ENCODE data around the gene PLEKHG5.
"Not testable (repeated sequence)": the region's sequence is repeated elsewhere in the genome, so short reads cannot be mapped to it uniquely, and the experiment has no call there.

Gene PLEKHG5

DNA sequence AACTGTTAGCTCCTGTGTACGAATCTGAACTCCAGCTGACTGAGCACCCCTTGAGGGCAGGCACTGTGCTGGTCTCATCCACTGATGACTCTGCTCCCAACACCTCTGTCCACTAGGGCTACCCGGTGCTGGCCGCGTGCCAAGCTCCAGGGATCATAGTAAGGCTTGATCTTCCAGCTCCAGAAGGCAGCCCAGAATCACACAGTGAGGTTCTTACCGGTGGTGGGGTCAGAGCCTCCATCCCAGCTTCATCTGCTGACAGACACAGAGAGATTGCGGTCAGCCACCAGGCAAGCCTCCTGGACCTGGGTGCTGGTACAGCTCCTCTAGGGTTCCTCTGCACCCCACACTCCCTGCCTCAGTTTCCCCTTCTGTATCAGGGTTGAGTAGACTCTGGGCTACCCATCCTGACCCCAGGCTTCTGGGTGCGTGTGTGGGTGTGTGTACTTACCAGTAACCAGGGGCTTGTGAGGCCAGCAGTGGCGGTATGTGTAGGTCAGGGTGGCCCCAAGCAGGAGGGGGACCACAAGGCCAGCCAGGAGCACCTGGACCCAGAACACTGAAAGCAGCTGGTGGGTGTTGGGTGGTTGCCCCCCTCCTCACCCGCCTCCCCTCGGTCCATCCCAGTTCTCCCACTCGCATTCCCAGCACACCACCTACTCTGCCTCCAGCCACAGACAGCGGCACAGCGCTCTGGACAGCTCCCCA is 28.9 kb downstream of the PLEKHG5 start:
- DNase-seq (ENCODE audit: low read depth, low spot score), result no peak

DNA sequence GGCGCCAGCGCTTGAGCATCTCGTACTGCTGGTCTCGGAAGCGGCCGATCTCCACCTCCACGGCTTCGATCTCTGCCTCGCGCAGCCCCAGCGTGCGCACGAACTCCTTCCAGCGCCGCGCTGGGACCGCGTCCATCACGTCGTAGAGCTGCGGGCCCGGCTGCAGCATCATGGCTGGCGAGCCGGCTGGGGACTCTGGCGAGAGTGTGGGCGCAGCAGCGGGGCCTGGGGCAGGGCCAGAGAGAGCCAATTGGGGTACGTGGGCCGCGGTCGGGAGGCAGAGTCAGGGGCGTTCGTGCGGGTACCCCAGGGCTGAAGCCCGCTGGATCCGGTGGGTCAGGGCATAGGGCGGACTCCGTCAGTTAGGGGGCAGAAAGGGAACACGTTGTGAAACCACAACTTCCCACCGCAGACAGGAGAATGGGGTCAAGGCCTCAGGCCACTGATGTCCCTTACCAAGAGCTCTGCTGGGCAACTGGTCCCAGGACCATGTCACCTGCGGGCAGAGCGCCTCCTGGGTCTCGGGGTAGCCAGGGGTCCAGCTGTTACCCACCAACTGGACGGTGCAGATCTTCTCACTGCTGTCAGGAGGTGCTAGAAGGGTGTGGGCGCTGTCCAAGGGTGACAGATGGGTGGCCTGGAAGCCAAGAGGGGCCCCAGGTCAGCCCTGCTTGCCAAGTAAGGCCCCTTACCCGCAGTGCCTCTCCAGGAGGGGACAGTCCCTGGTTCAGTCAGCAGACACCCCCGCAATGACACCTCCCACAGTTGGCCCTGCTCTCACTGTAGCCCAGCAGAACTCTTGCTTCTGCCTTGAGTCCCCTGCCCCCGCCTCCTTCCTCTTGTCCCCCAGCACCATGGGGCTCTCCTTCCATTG is 29.7 kb downstream of the PLEKHG5 start:
- DNase-seq (ENCODE audit: low read depth, low spot score), result peak; percentile 41

DNA sequence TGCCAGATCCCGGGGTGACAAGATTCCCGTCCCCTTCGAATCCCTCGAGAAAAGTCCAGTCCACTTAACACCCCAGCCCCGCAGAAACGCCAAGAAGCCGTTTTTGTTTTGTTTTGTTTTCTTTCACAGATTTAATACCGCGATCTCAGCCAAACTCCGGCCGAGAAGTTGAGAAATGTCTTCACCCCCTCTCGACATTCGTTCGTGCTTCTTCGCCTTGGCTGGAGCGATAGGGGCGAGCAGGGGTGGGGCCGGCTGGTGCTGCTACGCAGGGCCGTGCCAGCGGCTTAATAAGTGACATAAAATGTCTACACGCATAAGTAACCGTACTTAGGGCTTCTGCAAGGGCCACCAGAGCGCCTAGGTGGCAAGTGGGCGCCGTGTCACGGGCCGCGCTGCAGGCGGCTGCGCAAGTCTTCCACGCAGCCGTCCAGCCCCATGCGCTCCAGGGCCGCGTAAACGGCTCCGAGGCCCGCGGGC is 30.4 kb downstream of the PLEKHG5 start:
- DNase-seq (ENCODE audit: low read depth, low spot score), result peak; percentile 28

DNA sequence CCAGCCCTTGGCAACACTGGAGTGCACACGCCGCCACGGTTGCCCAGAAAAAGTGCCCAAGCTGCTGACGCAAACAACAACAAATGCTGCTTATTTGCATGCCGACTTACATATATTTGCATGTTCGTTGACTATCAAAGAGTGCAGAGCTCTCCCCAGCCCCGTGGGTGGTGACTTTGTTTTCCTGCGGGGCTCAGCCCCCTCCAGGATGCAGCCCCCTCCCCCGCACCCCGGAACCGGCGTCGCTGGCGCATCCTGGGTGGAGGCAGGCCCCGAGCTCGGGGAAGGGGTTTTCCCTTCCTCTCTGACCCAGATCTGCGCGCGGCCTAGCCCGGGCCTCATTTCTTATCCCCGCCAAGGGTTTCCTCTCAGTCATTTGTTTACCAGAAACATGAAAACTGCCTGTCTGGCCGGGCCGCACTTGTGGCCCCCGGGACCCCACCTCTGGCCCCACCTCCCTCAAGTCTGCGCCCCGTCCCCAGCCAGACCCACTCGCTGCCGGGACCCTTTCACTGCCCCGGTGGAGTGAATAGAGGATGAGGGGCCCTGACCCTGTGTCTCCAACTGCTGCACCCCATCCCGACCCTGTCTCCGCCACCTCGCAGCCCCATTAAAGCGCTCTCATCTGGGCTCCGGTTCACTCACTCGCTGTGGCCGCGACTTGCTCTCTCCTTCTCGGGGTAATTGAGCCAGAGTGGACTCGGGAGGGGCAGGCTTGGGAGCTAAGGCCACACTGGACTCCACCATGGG is 31.0 kb downstream of the PLEKHG5 start:
- DNase-seq (ENCODE audit: low read depth, low spot score), result no peak

DNA sequence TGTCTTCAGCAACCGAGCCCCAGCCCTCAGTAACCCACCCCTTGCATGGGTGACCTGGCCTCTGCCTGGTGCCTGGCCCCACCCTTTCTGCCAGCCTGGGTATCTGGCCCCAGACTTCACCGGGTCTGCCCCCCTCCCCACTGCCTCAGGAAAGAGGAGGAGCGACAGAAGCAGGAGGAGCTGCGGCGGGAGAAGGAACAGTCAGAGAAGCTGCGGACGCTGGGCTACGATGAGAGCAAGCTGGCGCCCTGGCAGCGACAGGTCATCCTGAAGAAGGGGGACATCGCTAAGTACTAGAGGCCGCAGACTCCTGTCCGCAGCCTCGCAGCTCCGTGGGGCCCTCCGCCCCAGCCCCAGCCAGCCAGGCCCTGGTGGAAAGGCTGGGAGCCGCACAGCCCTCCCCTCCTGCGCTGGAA is 31.6 kb downstream of the PLEKHG5 start:
- DNase-seq (ENCODE audit: low read depth, low spot score), result peak; percentile 36

DNA sequence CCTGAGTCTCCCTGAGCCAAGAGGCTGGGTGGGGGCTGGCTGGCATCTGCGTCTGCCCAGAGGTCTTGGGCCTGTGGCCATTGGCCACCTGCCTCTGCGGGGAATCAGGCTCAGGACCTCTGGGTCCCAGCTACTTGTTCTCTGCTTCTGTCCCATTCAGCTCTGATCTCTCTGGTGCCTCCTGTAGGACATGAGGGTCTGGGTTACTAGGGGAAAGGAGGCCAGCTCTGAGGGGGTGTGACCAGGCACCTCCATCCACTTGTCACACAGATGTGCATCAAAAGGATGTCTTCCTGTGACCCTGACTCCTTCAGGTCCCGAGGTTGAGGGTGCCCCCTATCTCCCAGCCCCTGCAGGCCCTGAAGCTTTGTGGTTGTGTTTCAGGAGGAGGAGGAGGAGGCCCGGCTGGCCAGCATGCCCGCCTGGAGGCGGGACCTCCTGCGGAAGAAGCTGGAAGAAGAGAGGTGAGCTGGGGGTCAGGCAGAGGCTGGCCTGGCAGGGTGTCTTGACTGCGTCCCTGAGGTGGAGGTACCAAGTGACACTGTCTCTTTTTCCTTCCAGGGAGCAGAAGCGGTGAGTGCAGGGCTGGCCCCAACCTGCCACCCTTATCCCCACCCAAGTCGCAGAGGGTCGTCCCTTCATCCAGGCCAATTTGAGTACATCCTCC is 34.5 kb downstream of the PLEKHG5 start:
- no peak for DNase-seq (ENCODE audit: low read depth, low spot score)

DNA sequence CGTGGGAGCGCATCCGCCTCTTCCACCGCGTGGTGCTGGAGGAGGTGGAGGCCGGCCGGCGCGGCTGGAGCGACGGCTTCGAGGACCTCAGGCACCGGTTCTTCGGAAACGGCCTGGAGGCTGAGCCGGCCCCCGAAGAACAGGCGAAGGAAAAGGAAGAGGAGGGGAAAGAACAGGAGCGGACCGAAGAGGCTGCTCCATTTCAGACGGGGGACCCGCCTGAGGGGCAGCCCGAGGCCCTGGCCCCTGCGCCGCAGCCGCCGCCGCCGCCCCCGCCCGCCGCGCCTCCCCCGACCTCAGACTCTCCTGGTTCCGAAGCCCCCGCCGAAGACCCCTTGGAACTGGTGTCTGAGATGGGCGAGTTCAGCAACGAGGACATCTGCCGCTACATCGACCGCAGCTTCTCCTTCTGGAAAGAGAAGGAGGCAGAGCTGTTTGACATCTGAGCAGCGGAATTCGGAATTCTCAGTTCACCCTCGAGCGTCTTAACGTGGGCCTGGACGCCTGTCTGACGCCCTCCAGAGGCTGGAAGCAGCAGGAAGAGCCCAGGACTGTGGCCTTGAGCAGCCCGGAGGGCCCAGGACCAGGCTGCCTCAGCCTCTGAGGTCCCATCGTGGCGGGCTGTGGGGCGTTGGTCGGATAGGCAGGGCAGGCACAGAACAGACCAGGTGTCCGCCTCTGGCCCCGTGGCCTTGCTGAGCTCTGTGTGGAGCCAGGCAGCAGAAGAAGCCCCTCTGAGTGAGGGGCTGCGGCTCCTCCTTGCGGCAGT is 35.5 kb downstream of the PLEKHG5 start:
- peak; percentile 77 for DNase-seq (ENCODE audit: low read depth, low spot score)

DNA sequence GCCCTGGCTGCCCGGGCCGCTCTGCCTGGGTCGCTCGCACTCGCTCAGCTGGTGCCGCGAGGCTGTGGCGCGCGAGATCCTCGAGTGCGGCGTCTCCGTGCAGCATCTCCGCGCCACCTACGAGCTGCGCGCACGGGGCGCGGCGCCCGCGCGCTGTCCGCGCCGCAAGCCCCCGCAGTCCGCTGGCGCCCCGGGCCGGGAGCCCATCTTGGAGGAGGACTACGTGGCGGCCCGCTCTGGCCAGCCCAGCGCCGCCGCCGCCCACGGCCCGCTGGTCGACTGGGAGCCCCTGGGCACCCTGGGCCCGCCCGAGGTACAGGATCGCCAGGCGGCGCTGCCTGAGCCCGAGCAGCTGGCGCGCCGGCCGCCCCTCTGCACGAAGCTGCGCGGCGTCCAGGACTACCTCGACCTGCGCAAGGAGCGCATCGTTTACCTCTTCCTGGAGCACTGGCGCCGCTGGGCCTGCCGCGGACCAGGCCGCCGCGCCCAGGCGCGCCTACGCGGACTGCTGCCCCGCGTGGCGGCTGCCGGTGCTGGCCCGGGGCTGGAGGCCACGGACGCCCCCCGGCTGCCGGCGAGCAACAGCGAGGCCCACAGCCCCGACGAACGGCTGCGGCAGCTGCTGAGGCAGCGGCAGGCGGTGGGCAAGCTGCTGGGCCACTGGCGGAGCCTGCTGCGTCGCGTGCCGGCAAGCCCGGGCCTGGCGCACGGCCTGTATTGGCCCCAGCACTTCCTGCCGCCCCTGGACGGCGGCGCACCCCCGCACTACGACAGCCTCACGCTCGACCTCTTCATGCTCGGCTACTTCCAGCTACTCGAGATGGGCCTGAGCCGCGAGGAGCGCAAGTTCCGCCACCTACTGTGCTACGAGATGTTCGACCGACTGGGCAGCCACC is 36.4 kb downstream of the PLEKHG5 start:
- DNase-seq (ENCODE audit: low read depth, low spot score), result peak; percentile 66

DNA sequence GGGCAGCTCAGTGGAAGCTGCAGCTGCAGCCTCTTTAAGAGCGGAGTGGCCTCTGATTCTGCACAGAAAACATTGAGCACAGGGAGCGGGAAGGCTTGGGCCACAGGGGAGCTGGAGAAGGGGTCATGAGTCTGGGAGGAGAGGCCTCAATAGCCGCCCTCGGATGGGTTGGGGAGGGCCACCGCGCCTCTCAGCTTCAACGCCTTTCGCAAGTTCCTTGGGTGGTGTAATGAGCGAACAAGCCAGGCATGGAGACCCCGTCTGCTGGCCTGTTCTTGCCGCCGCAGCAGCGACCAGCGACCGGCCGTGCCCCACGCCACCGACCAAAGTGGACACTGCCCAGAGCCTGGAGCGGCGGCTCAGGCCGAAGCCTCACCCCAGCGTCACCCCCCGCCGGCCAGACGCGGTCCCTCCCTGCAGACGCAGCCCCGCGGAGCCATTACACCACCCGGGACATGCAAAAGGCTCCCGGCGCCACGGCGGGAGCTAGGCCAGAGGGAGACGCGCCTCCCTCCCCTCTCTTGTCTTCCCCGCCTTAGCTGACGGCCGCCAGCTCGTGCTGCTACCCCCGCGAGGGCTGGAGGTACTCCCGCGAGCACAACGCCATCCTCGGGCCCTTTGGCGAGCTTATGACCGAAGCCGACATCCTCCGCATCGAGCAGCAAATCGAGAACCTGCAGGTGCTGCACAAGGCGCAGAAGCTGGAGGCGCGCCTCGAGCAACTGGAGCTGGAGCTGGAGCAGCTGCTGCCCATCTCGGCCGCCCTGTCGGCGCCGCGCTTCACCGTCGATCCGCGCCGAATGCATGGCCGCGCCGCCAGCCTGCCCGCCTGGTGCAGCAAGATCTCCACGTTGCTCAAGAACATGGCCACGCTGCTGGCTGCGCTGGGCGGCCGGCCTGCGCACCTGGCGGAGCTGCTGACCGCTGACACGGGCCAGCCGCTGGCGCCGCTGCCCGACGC is 37.3 kb downstream of the PLEKHG5 start:
- peak; percentile 56 for DNase-seq (ENCODE audit: low read depth, low spot score)

DNA sequence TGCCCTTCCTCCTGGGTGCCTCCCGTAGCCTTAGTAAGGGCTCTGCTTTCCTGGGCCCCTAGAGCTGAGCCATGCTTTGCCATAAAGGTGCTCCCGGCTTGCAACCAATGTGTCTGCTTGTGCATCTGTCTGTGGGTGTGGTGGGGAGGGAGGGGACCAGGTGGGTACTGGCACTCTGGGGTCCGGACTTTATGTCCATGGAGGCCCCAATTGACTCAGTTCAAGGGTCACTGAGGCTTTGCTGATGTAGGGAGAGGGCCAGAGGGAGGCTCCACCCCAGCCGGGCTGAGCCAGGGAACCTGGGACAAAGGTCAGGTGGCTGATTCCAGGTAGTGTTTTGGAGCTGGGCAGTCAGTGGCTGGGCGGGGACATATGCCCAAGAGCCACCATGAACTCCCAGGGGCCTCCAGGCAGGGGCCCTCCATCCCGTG is 40.5 kb downstream of the PLEKHG5 start:
- no peak for DNase-seq (ENCODE audit: low read depth, low spot score)

DNA sequence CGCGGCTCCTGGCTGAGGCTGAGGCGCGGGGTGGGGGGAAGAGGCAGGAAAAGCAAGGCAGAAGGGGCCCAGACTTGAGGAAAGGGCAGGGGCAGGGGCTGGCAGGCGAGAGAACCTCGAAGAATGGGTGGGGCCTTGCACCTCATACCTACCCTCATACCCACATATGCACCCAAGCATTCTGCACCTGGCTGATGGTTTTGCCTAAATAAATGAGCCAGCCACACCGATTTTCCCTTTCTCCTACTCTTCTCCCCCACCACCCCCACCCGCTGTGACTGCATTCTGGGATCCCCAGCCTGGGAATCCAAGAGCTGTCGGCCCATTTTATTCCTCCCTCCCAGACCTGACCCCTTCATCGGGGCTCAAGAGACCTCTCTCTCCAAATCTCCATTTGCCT is 41.0 kb downstream of the PLEKHG5 start:
- DNase-seq (ENCODE audit: low read depth, low spot score), result not testable (repeated sequence)

DNA sequence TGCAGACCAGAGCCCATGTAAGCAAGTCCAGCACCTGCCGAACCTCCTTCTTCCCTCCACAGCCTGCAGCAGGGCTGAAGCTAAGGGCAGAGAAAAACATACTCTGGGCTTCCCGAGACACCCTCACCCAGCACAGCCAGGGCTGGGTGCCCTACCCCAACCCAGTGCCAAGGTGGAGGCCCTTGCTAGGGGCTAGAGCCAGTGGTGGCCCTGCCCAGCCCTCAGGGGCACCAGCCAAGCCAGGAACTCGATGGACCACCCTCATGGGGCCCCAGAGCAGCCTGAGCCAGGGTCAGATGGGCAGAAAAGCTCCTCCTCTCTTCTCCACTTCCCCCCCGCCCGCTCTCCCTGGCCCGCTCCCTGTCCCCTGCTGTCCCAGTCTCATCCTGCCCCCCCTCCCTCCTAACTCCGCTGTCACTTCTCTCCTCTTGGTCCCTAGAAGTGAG is 41.4 kb downstream of the PLEKHG5 start:
- no peak for DNase-seq (ENCODE audit: low read depth, low spot score)

DNA sequence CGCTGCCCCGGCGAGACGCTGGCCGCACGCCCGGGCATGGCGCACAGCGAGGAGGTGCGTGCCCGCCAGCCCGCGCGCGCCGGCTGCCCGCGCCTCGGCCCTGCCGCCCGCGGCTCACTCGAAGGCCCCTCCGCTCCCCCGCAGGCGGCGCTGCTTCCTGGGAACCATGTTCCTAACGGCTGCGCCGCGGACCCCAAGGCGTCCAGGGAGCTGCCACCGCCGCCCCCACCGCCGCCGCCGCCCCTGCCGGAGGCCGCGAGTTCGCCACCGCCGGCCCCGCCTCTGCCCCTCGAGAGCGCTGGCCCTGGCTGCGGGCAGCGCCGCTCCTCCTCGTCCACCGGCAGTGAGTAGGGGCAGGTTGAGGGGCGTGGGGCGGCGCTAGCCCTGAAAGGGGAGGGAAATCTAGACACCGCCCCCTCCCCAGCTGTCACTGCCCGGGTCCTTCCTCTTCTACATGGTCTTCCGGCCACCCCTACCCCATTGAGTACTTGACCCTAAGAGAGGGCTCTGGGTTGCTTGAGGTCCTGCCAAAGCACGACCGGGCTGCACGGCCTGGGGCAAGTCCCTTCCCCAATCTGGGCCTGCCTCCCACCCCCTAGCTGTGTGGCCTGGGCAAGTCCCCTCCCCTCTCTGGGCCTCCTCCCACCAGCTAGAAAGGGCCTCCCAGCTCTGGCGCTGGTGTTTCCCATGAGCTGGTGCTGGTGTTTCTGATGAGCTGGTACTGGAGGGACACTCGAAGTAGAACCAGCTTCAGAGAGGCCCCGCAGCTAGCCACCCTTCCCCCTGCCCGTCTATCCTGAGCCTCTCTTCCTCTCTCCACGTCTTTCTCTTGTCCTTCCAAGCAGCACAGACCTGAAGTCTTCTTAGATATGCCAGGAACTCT is 42.5 kb downstream of the PLEKHG5 start:
- peak; percentile 56 for DNase-seq (ENCODE audit: low read depth, low spot score)

DNA sequence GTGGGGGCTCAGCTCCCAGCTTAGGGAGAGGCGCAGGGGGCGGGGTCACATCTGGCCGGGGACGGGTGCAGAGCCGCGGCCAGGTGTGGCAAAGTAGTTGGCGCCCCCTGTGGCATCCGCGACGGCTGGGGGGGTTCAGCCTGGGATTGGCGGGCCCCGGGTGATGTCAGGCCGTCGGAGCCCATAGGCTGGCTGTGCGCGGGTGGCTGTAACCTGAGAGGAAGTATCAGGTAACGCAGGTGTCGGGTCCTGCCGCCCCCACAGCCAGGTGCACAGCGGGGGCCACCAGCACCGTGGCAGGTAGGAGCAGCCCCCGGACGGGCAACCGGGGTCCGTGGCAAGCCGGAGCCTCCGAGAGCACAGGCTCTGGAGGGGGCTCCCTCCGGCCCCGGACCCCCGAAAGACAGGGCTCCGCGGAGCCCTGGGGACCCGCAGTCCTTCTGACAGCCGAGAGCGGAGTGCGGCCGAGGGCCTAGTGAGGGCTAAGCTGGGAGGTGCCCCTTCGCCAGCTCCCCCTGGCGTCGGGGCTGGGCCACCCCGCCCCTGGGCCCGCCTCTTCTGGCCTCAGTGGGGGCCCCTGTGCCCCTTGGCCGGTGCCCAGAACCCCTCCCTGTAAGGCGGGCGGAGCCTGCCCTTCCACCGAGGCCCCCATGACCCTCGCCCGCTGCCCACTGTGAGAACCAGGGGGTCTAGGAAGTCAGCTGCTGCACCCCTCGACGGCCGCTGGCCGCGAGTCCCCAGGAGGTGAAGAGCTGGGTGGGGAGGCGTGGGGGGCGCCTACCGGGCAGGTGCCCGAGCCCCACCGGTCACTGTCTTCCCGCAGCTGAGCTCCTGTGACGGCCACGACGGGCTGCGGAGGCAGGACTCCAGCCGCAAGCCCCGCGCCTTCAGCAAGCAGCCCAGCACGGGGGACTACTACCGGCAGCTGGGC is 43.4 kb downstream of the PLEKHG5 start:
- peak; percentile 76 for DNase-seq (ENCODE audit: low read depth, low spot score)

DNA sequence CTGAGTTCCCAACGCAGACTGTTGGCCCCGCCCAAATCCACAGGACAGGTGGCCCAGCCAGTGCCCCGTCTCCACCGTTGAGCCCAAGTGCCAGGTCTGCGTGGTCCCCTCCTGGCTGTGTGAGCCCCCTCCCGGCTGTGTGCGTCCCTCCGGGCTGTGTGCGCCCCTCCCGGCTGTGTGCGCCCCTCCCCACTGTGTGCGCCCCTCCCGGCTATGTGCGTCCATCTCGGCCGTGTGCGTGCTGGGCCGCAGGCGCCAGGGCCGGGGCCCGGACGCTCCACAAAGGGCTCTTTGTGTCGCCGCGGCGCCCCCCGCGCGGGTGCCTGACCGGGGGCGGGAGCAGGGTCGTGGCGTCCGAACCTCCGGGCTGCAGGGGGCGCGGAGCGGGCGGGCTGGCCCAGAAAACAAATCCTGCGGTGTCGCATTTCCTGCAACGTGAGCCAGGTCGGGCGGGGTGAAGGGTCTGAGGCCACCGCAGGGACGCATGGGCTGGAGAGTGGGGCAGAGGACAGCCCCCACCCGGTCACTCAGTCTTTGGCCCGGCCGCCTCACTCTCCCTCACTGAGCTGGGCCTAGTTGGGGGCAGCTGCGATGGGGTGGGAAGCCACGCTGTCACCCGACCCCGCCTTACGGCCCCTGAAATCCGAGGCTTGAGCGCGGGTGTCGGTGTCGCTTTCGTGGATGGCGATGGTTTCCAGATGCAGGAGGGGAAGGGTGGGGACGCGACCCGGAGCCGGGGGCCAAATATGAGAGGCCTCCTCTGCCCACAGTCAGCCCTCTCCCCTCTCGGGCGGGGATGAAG is 44.2 kb downstream of the PLEKHG5 start:
- DNase-seq (ENCODE audit: low read depth, low spot score), result no peak

DNA sequence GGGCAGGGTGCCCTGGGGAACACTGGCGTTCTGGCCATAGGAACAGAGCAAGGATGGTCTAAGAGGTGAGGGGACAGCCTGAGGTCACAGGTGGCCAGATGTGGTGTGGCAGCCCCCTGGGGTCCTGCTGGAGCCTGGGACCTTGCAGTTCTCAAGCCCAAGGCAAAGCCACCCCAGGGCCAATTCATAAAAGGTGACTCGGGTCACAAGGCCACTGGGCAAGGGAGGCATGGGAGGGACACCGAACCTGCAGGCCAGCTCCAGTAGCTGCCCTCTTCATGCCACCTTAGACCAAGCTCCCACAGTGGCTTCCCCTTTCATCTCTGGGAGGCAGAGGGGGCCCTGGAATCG is 44.8 kb downstream of the PLEKHG5 start:
- DNase-seq (ENCODE audit: low read depth, low spot score), result no peak
